ENCODE data around the gene PLCH2.

- TF ChIP-seq, protein P1, sequence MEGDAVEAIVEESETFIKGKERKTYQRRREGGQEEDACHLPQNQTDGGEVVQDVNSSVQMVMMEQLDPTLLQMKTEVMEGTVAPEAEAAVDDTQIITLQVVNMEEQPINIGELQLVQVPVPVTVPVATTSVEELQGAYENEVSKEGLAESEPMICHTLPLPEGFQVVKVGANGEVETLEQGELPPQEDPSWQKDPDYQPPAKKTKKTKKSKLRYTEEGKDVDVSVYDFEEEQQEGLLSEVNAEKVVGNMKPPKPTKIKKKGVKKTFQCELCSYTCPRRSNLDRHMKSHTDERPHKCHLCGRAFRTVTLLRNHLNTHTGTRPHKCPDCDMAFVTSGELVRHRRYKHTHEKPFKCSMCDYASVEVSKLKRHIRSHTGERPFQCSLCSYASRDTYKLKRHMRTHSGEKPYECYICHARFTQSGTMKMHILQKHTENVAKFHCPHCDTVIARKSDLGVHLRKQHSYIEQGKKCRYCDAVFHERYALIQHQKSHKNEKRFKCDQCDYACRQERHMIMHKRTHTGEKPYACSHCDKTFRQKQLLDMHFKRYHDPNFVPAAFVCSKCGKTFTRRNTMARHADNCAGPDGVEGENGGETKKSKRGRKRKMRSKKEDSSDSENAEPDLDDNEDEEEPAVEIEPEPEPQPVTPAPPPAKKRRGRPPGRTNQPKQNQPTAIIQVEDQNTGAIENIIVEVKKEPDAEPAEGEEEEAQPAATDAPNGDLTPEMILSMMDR (IDR thresholded peaks at IDR 0.05 in 4 of 5, conservative IDR thresholded peaks at IDR 0.05 in 1 of 5) = no peak
- TF ChIP-seq POLR2A (IDR thresholded peaks at IDR 0.05) = no peak
Observed at GRCh38 chr1:2503554-2504224, 27.6 kb downstream of the PLCH2 start.
